IPS DF 19.7 (cell line): ENCODE data around the gene CDC5L.
"Not testable (repeated sequence)": the region's sequence is repeated elsewhere in the genome, so short reads cannot be mapped to it uniquely, and the experiment has no call there.

Experiments
- DNase-seq: peaks from one replicate; pipeline ENCODE4 v3.0.0-alpha.2; 2013; ENCODE audit warnings: low read depth, low spot score

Gene CDC5L

DNA sequence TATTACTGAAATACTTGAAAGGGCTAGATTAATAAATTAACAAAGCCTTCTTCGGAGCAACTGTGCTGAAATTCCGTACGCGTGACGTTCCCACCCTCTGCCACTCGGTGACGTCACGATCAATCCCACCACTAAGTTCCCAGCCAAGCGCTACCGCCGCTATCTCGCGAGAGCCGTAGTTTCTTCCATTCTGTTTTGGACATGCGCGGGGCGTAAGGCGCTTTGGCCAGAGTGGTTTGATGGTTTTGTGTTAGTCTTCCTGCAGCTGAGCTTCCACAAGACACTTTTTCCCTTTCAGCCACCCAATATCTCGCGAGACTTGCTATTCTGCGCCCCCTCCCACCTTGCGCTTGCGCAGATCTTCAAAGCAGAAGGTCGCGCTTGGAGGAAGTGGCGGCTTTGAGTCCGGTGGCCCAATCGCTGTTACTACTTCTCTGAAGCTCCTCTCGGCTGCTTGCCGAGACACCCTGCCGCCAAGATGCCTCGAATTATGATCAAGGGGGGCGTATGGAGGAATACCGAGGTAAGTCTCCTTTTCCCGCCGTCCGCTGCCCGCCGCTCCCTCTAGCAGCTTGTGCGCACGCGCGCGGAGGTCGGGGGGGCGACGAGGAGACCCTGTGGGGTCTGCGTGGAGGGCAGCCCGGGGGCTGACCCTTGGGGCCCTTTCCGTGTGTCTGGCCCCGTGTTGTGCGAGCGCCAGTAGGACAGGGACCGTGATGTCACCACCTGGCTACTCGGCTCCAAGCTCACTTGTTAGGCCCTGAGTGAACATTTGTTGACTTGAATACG is at the start of gene CDC5L:
TSS of gene CDC5L (plus strand) at position 361 of the 789 bp plus-strand sequence. CDS start at position 479, 118 bp downstream.
- peak; percentile 98 for DNase-seq

DNA sequence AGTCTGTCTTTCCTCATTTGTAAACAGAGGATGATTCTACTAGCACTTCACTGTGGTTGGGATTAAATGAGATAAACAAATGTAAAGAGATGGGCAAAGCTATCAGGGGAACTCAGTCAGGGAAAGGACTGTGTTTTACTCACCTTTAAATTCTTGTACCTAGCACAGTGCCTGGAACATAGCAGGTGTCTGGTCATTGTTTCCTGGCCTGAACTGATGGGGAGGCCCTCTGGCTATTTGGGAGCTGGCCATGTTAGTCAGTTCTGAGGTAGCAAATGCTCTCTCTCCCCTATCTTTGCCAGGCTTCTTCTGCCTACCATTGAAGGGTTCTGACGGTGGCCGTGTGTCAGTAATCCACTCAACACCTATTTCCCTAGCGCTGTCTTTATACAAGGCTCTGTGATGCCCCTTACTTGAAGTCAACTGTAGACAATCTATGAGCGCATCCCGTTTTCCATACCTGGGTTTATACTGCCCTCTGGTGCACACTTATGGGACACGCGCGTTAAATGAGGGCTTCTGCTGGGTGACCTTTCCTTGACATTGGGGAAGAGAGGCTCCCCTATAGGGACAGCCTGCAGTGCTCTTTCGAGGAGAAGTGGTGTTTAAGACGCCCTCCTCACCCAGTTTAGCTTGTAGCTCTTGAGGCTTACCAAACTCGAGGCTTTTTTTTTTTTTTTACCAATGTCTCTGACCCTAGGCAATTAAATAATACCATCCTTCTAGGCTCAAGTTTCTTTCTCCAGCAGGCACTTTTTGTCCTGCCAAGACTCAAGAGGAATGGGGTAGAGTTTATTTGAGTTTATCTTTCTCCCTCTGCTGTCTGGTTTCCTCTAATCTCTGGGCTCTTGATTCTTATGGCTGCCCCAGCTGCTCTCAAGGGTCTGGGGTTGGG is 49.0 kb upstream of the CDC5L start:
- DNase-seq: no peak

DNA sequence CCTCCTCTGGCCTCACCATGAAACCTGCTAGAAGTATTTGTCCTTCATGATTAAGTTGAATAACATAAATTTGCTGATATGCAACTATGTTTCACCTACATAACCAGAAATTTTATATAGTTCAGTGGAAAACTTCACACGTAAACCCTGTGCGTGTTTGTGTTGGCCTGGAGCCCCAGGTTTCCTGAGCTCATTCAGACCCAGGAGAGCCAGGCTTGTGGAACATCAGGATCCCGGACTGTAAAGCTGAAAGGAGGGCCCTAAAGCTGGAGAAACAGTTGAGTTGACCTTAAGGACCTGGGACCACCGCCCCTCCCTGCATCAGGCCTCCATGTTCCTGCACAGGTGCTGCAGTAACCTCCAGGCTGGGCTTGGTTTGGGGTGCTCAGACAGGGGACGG is 48.2 kb upstream of the CDC5L start:
- DNase-seq: no peak

DNA sequence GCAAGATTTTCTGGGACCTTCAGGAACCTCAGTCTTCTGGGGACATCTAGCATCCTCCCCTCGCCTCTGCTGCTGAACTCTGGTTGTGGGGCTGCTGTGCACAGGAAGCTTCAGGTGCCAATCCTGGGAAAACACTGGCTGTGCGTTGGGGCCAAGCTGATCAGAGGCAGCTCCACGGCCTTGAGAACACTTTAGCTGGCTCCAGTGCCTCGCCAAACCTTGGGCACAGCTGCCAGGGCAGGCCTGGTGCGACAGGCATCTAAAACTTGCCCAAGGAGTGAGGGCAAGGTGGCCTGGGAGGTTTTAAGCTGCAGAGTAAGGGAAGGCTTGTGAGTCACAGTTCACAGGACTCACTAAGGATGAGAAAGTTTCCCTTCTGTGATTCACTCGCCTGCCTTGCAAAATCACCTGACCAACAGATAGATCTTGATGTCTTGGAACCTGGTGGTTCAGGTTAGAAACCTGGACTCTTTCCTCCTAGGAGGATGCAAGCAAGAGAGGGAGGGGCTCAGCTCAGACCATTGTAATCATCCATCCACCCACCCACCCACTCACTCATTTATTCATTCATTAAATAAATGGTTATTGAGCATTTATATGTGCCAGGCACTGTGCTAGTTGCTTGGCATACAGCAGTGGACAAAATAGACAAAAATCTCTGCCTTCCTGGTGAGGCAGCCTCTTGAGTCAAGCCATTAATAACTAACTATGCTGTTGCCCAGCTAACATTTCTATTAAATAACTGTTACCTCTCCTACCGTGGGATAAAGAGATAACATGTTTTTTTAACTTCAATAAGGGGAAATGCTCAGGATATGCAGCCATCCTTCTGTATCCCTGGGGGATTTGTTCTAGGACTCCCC is 47.5 kb upstream of the CDC5L start:
- no peak for DNase-seq

DNA sequence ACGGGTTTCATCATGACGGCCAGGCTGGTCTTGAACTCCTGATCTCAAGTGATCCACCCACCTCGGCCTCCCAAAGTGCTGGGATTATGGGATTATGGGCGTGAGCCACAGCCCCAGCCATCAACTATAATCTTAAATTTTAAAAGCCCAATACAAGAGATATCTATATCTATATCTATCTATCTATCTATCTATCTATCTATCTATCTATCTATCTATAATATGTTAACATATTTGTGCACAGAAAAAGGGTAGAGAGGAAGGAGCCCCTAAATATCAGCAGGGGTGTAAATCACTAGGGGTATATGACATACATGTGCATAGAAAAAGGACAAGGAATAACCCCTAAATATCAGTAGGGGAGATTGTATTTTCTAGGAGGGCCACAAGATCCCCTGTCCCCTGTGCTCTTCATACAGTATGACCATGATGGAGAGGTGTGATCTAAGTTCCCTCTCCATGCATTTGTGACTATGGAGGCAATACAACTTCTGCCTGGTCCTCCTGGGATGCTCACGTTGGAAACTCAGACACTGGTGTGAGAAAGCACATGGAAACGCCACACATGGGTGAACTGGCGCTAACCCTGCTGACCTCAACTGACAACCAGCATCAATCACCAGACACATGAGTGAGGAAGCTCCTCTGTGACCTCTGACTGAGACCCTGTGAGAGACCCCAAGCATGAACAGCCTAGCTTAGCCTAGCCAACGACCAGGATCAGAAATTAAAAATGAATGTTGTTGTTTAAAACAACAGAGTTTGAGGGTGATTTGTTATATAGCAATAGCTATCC is 46.2 kb upstream of the CDC5L start:
- no peak for DNase-seq

DNA sequence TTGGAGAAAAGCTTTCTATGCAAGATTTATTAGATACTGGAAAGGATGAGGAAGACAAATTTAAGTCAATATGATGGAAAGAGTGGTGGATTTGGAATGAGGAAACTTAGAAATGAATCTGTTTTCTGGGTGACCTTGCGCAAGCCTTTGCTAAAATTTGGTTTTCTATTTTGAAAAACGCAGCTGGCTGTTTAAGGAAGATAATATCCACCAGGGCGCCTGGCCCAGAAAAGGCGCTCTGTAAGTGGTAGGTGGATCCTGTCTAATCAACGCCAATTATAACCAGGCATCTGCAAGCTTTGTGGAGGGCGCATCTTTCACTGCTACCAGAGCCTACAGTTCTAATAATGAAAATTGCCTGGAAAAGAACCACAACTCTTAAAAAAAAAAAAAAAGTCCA is 45.5 kb upstream of the CDC5L start:
- DNase-seq: no peak

DNA sequence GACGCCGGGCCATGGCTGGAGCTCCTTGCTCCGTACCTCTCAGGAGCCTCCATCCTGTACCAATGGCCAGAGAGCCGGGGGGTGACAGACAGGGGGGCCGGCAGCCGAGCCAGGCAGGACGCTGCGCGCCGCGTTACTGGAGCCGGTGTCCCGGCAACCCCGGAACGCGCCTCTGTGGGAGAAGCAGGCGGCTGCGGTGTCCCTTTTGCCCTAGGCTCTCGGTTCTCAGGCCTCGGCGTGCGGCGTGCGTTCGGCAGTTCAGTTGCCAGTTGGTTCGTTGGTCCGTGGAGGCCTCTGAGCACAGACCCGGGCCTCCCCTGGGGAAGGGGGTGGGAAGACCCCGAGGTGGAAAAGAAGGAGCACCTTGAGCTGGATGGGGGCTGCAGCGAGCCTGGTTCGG is 45.0 kb upstream of the CDC5L start, which contains the start of gene SPATS1:
TSS of gene SPATS1 (plus strand) at position 162 of the 400 bp plus-strand sequence. CDS start 446 bp downstream, outside the sequence.
- no peak for DNase-seq

DNA sequence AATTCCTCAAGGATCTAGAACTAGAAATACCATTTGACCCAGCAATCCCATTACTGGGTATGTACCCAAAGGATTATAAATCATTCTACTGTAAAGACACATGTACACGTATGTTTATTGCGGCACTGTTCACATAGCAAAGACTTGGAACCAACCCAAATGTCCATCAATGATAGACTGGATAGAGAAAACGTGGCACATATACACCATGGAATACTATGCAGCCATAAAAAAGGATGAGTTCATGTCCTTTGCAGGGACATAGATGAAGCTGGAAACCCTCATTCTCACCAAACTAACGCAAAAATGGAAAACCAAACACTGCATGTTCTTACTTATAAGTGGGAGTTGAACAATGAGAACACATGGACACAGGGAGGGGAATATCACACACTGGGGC is 40.7 kb upstream of the CDC5L start:
- DNase-seq: not testable (repeated sequence)

DNA sequence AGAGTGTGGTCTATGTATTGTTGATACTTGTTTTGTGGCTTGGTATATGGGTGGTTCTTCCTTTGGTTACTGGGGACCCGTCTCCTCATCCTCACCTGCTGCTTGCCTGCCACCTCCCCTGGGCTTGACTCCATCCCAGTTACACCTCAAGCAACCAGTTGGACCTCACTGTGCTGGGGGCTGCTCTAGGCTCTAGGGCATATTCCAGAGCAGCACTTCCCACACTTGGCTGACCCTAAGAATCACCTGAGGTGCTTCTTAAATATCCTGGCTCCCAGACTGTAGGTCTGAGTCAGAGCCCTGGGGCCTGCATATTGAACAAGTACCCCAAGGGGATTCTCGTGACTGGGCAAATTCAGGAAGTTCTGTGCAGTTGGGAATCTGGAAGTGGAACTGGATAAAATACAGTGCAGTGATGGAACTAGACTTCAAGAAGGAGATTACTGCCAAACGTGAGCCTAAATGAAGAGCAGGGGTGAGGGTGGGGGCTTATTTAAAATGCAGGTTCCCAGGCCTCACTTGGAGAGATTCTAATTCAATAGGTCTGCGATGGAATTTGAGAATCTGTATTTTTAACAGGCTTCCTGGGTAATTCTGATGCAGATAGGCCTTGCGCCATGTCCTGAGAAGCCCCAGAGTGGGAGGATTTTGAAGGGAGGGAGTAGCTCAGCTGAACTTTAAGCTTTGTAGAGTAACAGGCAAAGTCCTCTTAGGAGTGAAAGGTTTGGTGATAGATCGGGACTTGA is 37.4 kb upstream of the CDC5L start:
- no peak for DNase-seq

DNA sequence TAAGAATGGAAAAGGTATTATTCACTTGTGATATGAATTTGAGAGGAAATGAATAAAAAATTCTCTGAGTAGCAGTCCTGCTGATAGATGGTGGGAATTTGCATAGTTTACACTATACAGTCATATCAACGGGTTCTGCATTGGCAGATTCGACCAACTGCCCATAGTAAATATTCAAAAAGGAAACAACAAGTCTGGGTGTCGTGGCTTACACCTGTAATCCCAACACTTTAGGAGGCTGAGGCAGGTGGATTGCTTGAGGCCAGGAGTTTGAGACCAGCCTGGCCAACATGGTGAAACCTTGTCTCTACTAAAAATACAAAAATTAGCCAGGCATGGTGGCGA is 36.9 kb upstream of the CDC5L start:
- DNase-seq: not testable (repeated sequence)

DNA sequence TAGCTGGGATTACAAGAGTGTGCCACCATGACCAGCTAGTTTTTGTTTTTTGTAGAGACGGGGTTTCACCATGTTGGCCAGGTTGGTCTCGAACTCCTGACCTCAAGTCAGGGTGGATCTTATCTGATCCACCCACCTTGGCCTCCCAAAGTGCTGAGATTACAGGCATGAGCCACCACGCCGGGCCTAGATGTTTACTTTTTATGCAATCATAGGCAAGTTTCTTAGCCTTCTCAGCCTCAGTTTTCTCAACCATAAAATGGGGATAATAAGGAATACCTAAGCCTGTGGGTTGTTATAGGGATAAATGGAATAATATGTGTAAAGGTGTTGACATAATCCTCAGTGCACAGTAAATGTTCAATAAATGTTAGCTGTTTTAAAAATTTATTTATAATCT is 35.2 kb upstream of the CDC5L start:
- DNase-seq: no peak

DNA sequence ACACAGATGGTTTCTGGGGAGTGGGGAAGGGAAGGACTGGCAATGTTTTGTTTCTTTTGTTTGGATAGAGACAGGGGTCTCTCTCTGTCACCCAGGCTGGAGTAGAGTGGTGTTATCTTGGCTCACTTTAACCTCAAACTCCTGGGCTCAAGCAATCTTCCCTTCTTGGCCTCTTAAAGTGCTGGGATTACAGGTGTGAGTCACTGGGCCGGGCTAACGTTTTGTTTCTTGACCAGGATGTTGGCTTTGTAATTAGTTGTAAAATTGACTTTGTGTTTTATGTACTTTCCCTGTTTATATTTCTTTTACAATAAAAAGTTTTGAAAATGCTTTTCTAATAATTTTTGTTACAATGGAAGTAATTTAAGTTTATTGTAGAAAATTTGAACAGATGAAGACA is 34.2 kb upstream of the CDC5L start:
- DNase-seq: no peak

DNA sequence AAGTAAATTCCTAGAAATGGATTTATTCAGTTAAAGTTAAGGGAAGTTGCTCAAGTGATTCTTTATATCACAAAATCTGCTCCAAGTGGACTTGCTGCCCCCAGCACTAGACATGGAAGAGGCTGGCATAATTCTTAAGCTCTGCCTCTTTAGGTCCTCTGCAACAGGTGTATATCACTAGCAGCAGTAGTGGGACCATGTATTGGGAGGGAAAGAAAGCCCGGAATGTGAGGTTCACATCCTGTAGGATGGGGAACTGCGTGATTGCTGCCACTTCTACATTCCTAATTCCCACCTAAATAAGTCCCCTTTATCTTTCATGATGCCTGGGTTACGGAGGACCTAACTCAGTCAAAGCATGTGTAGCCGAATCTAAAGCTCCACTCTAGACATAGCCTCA is 31.9 kb upstream of the CDC5L start:
- no peak for DNase-seq

DNA sequence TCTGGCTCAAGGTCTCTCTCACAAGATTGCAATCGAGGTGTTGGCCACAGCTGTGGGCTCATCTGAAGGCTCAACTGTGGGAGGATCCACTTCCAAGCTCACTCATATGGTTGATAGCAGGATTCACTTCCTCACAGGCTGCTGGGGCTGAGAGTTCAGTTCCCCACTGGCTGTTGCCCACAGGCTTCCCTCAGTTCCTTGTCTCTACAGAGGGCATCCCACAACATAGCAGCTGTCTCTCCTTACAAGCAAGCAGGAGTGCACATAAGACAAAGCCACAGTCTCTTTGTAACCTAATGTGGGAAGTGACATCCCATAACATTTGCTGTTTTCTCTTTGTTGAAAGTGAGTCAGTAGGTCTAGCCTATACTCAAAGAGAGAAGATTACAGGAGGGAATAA is 31.0 kb upstream of the CDC5L start:
- no peak for DNase-seq

DNA sequence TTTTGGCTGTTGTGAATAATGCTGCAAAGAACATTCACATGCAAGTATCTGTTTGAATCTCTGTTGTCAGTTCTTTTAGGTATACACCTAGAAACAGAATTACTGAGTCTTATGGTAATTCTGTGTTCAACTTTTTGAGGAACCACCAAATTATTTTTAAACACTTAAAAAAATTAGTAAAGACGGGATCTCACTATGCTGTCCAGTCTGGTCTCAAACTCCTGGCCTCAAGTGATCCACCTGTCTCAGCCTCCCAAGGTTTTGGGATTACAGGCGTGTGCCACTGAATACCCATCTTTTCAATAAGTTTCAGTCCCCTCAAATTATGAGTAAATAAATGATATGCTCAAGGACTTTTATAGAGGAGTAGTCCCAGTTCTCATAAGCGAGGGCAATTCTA is 27.5 kb upstream of the CDC5L start:
- DNase-seq: no peak

DNA sequence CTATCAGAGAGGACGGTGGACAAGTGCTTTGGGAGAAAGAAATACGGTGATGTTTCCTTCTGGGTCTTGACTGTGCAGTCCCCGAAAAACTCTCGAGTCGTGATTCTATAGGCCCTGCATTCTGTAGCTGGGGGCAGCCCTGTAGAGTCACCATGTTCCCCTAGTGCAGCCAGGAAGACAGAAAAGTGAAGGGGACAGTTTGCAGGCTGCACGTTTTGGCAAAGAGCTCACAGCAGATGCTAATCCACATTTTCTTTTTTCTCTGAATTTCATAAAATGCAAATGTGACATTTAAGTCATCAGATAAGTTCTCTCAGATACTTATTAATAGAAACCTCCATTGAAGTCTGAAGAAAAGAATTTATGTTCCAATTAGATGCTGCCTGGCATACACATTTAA is 25.6 kb upstream of the CDC5L start:
- DNase-seq: no peak

DNA sequence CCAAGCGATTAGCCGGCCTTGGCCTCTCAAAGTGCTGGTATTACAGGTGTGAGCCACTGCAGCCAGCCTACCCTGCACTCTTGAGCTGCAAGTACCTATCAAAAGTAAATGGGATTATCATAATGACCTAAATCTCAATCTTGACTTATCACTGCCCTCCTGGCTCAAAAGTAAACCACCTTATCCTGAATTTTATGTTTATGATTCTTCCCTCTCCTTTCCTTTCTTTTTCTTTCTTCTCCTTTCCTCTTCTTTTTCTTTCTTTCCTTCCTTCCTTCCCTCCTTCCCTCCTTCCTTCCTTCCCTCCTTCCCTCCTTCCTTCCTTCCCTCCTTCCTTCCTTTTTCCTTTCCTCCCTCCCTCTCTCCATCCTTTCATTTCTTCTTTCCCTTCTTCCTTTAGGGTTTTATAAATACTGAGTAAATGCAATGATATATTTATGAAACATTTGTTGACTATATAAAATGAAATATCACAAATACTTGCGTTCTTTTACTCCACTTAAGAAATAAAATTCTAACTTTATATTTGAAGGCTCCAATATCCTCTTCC is 24.1 kb upstream of the CDC5L start:
- DNase-seq: no peak

DNA sequence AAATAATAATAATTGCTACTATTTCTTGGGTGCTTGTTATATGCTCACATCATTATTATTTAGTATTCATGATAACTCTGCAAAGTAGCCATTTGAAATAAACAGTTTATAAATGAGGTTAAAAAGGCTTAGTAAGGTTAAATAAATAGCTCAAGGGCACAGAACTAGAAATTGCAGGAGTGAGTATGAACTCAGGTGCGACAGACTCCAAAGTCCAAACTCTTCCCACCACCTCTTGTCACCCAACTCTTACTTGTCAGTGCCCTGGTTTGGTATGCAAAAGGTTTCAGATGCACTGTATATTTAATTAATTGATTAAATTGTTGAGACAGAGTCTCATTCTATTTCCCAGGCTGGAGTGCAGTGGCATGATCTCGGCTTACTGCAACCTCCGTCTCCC is 20.7 kb upstream of the CDC5L start:
- DNase-seq: no peak

DNA sequence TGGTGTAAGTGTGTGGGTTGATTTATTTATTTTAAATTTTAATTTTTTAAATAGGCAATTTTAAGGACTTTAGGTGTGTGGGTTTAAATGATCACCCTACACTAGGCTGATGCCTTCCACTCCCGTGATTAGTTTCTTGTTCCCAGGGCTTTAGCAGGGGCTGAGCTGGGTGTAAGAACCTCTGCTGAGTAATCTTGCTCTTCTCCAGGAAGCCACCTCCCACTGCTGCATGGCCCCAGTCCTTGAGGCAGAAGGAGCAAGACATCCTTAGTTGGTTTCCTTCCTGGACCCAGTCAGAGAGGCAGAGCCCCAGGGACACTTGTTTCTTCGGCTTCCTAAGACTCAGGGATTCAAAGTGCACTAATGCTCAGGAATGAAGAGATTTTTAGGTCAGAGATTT is 19.8 kb upstream of the CDC5L start:
- DNase-seq: no peak

DNA sequence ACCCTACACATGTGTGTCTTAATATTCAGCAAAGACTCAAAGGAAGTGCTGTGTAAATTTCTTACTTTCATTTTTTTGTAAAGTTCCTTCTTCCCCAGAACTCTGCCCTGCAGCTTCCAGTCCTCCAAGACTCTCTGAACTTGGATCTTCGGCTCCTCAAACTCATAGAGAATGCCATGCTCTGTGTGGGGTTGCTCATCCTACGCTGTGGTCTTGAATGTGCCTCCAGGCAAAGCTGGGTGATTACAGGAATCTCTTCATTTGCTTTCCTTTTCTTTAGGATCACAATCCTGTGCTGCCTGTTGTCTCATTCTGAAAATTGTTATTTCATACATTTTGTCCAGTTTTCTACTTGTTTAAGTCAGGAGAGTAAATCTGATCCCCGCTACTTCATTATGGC is 14.5 kb upstream of the CDC5L start:
- no peak for DNase-seq
